Gastroesophageal sphincter (tissue), 4 donors: ENCODE data around the gene MRPL51. TPM values are rescaled to one million over a fixed set of nuclear protein-coding genes. Genes with fewer than 3 reads are reported as not detected.

ENCODE experiments used
- ATAC-seq: fragments of 150-250 bp; one replicate; pipeline ENCODE4 v1.9.1; 2016; ENCODE audit warnings: mild to moderate bottlenecking, moderate library complexity
- H3K27ac ChIP-seq, 4 donors: fragments of 200-600 bp; sonication (generic) in 3 of 4; 1 replicate in 3 of 4; 2 replicates in 1 of 4; pipeline ENCODE4 v1.5.1; 2016 to 2019
- H3K27me3 ChIP-seq: fragments of 200-600 bp; sonication (generic); one replicate; pipeline ENCODE4 v1.5.1; 2019
- H3K36me3 ChIP-seq, 2 donors: fragments of 200-600 bp; sonication (generic); one replicate each; pipeline ENCODE4 v1.5.1; 2019; ENCODE audit warnings: control low read depth in 1 of 2
- H3K4me1 ChIP-seq, 3 donors: fragments of 200-600 bp; sonication (generic); 1 replicate in 2 of 3; 2 replicates in 1 of 3; pipeline ENCODE4 v1.5.1; 2016 to 2019; ENCODE audit warnings: control low read depth in 2 of 3
- H3K4me3 ChIP-seq, 2 donors: fragments of 200-600 bp; sonication (generic); one replicate each; pipeline ENCODE4 v1.5.1; 2019; ENCODE audit warnings: mild to moderate bottlenecking in 1 of 2, moderate library complexity in 1 of 2
- H3K9me3 ChIP-seq, 3 donors: fragments of 200-600 bp; sonication (generic); one replicate each; pipeline ENCODE4 v1.5.1; 2017 to 2019; ENCODE audit warnings: control low read depth in 2 of 3
- EP300 ChIP-seq: sonication (generic); formaldehyde crosslinking; IDR thresholded peaks from one replicate; pipeline ENCODE4 v1.6.1; 2017; ENCODE audit warnings: antibody characterized with exemption, mild to moderate bottlenecking
- POLR2A ChIP-seq, 2 donors: fragments of 450-650 bp; IDR thresholded peaks; one replicate each; pipeline ENCODE4 v1.6.1; 2017; ENCODE audit warnings: antibody characterized with exemption in 2 of 2, mild to moderate bottlenecking in 2 of 2, moderate library complexity in 1 of 2
- POLR2AphosphoS5 ChIP-seq: sonication (generic); formaldehyde crosslinking; IDR thresholded peaks from one replicate; pipeline ENCODE4 v1.6.1; 2017; ENCODE audit warnings: antibody characterized with exemption
- WGBS, 2 donors: methylation state at CpG; one replicate each; pipeline ENCODE4 v1.1.5; 2018; ENCODE audit warnings: low coverage in 1 of 2; 5-methylcytosine and 5-hydroxymethylcytosine counted together
- total RNA-seq, 4 donors: library from RNA; depleted of rRNA; stranded (reverse); fragments of >200 nt; gene quantifications; one replicate each; pipeline ENCODE4 v1.1.0, GENCODE V29; 2016
- TF ChIP-seq, protein P1 (sequence below), 4 experiments: fragments of 200-600 bp in 2 of 4; fragments of 450-650 bp in 2 of 4; sonication (generic) in 1 of 4; IDR thresholded peaks; one replicate each; pipeline ENCODE4 v1.5.1; 2017 to 2019; ENCODE audit warnings: antibody characterized with exemption in 4 of 4, mild to moderate bottlenecking in 2 of 4, moderate library complexity in 2 of 4

The MRPL51 gene
- total RNA-seq, 4 donors from 2014 or later, result 51.0 to 99.3 (median 66.0) TPM

DNA sequence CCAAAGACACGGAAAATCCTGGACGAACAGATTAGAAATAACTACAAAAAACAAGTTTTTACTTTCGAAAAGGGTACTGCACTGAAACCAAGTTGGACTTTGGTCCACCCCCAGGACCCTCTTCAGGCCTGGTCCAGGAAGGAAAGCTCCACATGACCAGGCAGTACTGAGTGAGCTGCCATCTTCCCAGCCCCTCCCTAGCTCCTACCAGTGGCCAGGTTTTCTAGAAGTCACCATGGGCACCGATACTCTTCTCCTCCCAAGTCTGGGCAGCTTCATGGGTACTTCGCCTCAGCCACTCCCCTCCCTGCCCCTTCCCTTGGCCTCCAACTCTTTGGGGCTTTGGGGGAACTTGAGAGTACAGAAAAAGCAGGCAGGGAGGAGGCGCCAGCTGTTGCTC, 29.2 kb downstream of the MRPL51 start:
- peaks cover 0 to 70% (median 0%) of the 10 kb centered on the region in 3 donors for H3K4me1 ChIP-seq
- WGBS, 2 donors, result 55 to 73% methylated on average over 4 of the region's 6 CpGs
- ATAC-seq, result no peak
- H3K9me3 ChIP-seq, result no peaks in the 10 kb centered on the region
- H3K27ac ChIP-seq, result peak overlapping the region in 3 of 4 donors; percentile 38 to 60 (median 54)
- no peak overlapping the region for H3K4me3 ChIP-seq
- H3K27me3 ChIP-seq, result no peaks in the 10 kb centered on the region
- peaks cover 0 to 73% of the 10 kb centered on the region in 2 donors for H3K36me3 ChIP-seq
- TF ChIP-seq, protein P1, sequence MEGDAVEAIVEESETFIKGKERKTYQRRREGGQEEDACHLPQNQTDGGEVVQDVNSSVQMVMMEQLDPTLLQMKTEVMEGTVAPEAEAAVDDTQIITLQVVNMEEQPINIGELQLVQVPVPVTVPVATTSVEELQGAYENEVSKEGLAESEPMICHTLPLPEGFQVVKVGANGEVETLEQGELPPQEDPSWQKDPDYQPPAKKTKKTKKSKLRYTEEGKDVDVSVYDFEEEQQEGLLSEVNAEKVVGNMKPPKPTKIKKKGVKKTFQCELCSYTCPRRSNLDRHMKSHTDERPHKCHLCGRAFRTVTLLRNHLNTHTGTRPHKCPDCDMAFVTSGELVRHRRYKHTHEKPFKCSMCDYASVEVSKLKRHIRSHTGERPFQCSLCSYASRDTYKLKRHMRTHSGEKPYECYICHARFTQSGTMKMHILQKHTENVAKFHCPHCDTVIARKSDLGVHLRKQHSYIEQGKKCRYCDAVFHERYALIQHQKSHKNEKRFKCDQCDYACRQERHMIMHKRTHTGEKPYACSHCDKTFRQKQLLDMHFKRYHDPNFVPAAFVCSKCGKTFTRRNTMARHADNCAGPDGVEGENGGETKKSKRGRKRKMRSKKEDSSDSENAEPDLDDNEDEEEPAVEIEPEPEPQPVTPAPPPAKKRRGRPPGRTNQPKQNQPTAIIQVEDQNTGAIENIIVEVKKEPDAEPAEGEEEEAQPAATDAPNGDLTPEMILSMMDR (IDR thresholded peaks at IDR 0.05), result no peak
- TF ChIP-seq EP300, result no peak

DNA sequence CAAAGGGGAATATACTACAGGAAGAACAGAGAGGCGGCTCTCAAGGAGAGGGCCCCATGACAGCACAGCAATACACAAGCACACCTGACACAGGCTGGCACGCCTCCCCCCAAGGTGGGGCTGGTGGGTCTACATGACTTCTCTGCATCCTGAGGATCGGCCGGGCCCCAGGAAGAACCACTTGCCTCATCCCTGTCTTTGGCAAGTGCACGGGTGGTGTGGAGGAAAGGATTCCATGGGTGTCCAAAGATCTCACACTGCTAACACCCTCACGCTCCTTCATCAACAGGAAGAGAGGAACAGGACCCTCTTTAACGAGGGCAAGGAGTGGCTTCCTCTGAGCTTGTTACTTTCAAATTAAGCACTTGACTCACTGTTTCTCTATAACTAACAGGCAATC, 29.8 kb downstream of the MRPL51 start:
- Histone ChIP-seq H3K9me3 (no peaks in the 10 kb centered on the region), H3K36me3 (peaks cover 0 to 79% of the 10 kb centered on the region in 2 donors), H3K4me1 (peaks cover 0 to 63% (median 0%) of the 10 kb centered on the region in 3 donors), H3K27me3 (no peaks in the 10 kb centered on the region), H3K4me3 (no peak overlapping the region), H3K27ac (peak overlapping the region in 3 of 4 donors; percentile 50 to 60 (median 54))
- no peak for ATAC-seq
- TF ChIP-seq EP300 (no peak), POLR2A (IDR thresholded peaks at IDR 0.05) (no peak), POLR2AphosphoS5 (no peak)
- TF ChIP-seq, protein P1 (IDR thresholded peaks at IDR 0.05), result no peak
- 72 to 77% methylated on average over 4 to 7 of the region's 7 CpGs for WGBS, 2 donors

DNA sequence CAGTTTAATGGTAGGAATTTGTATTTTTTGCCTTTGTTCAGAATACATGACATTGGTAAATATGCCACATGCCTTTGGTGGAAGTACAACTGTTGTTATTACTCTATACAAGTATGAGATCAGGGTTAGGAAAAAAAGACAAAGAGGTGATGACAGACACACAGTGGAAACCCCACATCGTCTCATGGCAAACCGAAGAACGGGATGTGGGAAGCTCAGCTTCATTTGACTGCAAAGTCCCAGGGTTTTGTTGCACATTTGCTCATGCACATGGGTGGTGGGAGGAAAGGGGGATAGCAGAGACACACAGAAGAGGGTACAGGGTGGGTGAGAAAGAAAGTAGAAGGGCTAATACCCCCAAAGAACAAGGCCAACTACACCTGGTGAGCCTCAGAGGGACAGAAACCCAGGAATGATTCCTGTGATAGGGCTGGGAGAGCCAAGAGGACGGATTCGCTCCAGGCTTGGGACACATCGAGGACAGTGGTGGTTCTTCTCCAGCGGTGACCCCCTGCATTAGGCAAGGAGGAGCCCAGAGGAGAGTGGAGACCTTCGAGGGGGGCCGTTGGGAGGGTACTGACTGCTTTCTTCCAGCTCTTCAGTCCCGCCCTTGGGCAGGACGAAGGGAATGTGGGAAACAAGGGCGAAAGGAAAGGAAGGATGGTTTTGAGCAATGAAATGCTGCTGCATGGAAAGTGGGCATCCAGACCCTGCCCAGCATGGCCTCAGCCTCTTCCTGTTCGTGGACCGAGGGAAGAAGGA, 30.6 kb downstream of the MRPL51 start:
- Histone ChIP-seq H3K27me3 (no peaks in the 10 kb centered on the region), H3K9me3 (no peaks in the 10 kb centered on the region), H3K36me3 (peaks cover 0 to 84% of the 10 kb centered on the region in 2 donors), H3K4me3 (no peak overlapping the region), H3K4me1 (peaks cover 0 to 55% (median 0%) of the 10 kb centered on the region in 3 donors), H3K27ac (peak overlapping the region in 3 of 4 donors; percentile 5 to 60 (median 54))
- WGBS, 2 donors, result 76 to 79% methylated on average over 10 to 13 of the region's 14 CpGs
- ATAC-seq, result no peak
- TF ChIP-seq POLR2A (IDR thresholded peaks at IDR 0.05), result no peak
- no peak for TF ChIP-seq EP300
- TF ChIP-seq, protein P1 (IDR thresholded peaks at IDR 0.05), result no peak
- no peak for TF ChIP-seq POLR2AphosphoS5

DNA sequence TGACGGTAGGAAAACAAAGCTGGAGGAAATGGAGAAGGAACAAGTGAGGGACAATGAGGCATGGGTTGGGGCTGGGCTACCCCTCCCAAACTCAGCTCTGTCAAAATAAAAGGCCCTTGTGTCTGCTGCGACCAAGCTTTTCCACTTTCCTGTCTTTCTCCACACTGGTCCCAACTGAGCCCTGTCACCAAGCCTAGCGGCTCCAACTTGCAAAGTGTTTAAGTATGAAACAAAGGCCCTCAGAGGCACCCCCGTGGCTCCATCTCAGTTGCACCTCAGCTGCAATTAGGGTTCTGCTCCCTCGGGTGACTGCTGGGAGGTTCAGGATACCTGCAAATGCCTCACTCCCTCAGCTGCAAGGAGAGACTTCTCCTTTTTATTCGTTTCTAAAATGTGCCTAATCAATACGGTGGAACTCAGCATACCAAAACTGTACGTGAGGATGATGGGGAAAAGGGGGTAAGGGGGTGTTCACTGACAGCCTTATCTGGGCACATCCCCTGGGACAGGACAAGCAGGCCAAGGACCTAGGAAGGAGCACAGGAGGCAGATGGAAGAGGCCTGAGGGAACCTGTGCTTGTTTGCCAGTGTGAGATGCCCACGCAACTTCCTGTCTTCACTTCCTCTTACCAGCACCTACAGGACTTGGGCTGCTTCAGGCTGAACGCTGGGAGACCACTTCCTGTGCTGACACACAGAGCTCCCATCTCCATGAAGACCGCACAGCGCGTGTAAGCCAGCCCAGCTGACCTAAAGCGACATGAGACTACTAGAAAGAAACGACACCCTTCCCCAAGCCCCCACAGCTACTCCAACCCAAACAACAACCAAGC, 31.4 kb downstream of the MRPL51 start:
- TF ChIP-seq, protein P1 (IDR thresholded peaks at IDR 0.05), result no peak
- no peak for TF ChIP-seq POLR2A (IDR thresholded peaks at IDR 0.05)
- peak; percentile 39 for ATAC-seq
- Histone ChIP-seq H3K36me3 (peaks cover 0 to 92% of the 10 kb centered on the region in 2 donors), H3K9me3 (no peaks in the 10 kb centered on the region), H3K27ac (peak overlapping the region in 3 of 4 donors; percentile 5 to 60 (median 54)), H3K4me3 (no peak overlapping the region), H3K4me1 (peaks cover 0 to 47% (median 0%) of the 10 kb centered on the region in 3 donors), H3K27me3 (no peaks in the 10 kb centered on the region)
- 64 to 75% methylated on average over 3 of the region's 15 CpGs for WGBS, 2 donors
